ENCODE measurements around the gene SEMA7A. TPM values are rescaled to one million over a fixed set of nuclear protein-coding genes. Genes with fewer than 3 reads are reported as not detected.

The SEMA7A gene
- total RNA-seq, 1 donor from 2014 or later: 3.9 TPM

GRCh38 chr15:74415966-74416916 is 17.5 kb downstream of the SEMA7A start:
- Histone ChIP-seq H3K4me3 (no peak overlapping the region), H3K9me3 (no peaks in the 10 kb centered on the region), H3K36me3 (no peaks in the 10 kb centered on the region), H3K27ac (no peak overlapping the region), H3K4me1 (no peaks in the 10 kb centered on the region), H3K27me3 (no peaks in the 10 kb centered on the region)
- TF ChIP-seq POLR2AphosphoS5 (IDR thresholded peaks at IDR 0.05; ENCODE audit: insufficient read depth in 1 of 2, low read depth in 1 of 2): no peak
- no peak for TF ChIP-seq CTCF (IDR thresholded peaks at IDR 0.05)
- no peak for TF ChIP-seq POLR2A (IDR thresholded peaks at IDR 0.05)
- intact Hi-C loops (cut with DNase I): no loop called here
- no peak for DNase-seq (ENCODE audit: extremely low spot score in 2 of 2)

- H3K4me3 ChIP-seq: no peak overlapping the region
- no peaks in the 10 kb centered on the region for H3K4me1 ChIP-seq
- DNase-seq (ENCODE audit: extremely low spot score in 2 of 2): no peak
- H3K9me3 ChIP-seq: no peaks in the 10 kb centered on the region
- no peaks in the 10 kb centered on the region for H3K27me3 ChIP-seq
- H3K36me3 ChIP-seq: no peaks in the 10 kb centered on the region
- H3K27ac ChIP-seq: no peak overlapping the region
- intact Hi-C loops (cut with DNase I): no loop called here
- TF ChIP-seq CTCF (IDR thresholded peaks at IDR 0.05) (no peak), POLR2AphosphoS5 (IDR thresholded peaks at IDR 0.05; ENCODE audit: insufficient read depth in 1 of 2, low read depth in 1 of 2) (no peak), POLR2A (IDR thresholded peaks at IDR 0.05) (no peak)
Measured at GRCh38 chr15:74414603-74415338, 19.0 kb downstream of the SEMA7A start.

- intact Hi-C loops (cut with DNase I): no loop called here
- H3K27ac ChIP-seq: no peak overlapping the region
Measured at GRCh38 chr15:74414081-74414580, 19.6 kb downstream of the SEMA7A start.

GRCh38 chr15:74413350-74414080 is 20.2 kb downstream of the SEMA7A start:
- TF ChIP-seq CTCF (IDR thresholded peaks at IDR 0.05): no peak
- no peak for TF ChIP-seq POLR2AphosphoS5 (IDR thresholded peaks at IDR 0.05; ENCODE audit: insufficient read depth in 1 of 2, low read depth in 1 of 2)
- TF ChIP-seq POLR2A (IDR thresholded peaks at IDR 0.05): no peak
- no peaks in the 10 kb centered on the region for H3K9me3 ChIP-seq
- H3K4me1 ChIP-seq: no peaks in the 10 kb centered on the region
- no peak overlapping the region for H3K4me3 ChIP-seq
- no peaks in the 10 kb centered on the region for H3K36me3 ChIP-seq
- no peak for DNase-seq (ENCODE audit: extremely low spot score in 2 of 2)
- no peak overlapping the region for H3K27ac ChIP-seq
- intact Hi-C loops (cut with DNase I): no loop called here
- no peaks in the 10 kb centered on the region for H3K27me3 ChIP-seq

More at GRCh38 chr15:74414081-74414580, 19.6 kb downstream of the SEMA7A start:
- Histone ChIP-seq H3K36me3 (no peaks in the 10 kb centered on the region), H3K4me1 (no peaks in the 10 kb centered on the region), H3K27me3 (no peaks in the 10 kb centered on the region), H3K4me3 (no peak overlapping the region), H3K9me3 (no peaks in the 10 kb centered on the region)
- DNase-seq (ENCODE audit: extremely low spot score in 2 of 2): no peak
- no peak for TF ChIP-seq POLR2AphosphoS5 (IDR thresholded peaks at IDR 0.05; ENCODE audit: insufficient read depth in 1 of 2, low read depth in 1 of 2)
- TF ChIP-seq CTCF (IDR thresholded peaks at IDR 0.05): no peak
- TF ChIP-seq POLR2A (IDR thresholded peaks at IDR 0.05): no peak

Data from vagina (tissue), 2 donors.